ENCODE data around the gene C1GALT1.
"Not testable (repeated sequence)": the region's sequence is repeated elsewhere in the genome, so short reads cannot be mapped to it uniquely, and the experiment has no call there.

Gene C1GALT1

GRCh38 chr7:7239346-7239745 is 57.0 kb downstream of the C1GALT1 start:
- DNase-seq = no peak

DNA sequence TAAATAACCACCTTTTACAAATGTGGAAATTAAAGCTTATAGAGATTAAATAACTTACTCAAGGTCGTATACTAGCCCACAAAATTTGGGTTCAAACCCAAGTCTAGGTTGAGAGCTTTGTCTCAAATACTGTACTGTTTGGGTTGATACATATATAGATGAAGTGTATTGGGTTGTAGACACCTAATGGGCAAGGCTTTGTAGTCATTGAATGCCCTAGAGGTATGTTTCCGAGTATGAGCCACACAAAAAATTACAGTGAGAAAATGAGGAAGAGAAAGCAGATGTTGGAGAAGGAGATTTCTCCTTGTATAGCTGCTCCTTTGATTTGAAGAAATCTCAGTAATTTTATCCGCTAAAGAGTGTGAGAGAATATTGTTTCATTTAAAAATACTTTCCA is 60.6 kb downstream of the C1GALT1 start:
- no peak for DNase-seq

GRCh38 chr7:7245233-7245632 is 62.9 kb downstream of the C1GALT1 start:
- not testable (repeated sequence) for DNase-seq

- no peak for DNase-seq
Observed at GRCh38 chr7:7246223-7246622, 63.9 kb downstream of the C1GALT1 start.

GRCh38 chr7:7247658-7248057 is 65.3 kb downstream of the C1GALT1 start:
- DNase-seq = no peak

GRCh38 chr7:7249814-7250213 is 67.5 kb downstream of the C1GALT1 start:
- DNase-seq = no peak

GRCh38 chr7:7251742-7252141 is 69.4 kb downstream of the C1GALT1 start:
- no peak for DNase-seq

DNA sequence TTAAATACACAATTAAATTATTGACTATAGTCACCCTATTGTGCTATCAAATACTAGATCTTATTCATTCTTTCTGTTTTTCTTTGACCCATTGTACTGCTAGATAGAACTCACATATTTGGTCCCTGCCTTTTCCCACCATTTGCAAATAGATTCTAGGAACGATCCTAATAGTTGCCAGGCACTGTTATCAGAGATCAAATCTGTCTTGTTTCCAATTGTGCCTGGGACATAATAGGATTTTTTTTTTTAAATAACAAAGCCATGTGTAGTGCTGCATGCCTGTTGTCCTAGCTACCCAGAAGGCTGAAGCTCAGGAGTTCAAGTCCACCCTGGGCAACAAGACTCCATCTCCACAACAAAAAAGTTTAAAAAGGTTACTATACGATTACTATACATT is 72.0 kb downstream of the C1GALT1 start:
- no peak for DNase-seq

GRCh38 chr7:7254908-7255307 is 72.6 kb downstream of the C1GALT1 start:
- DNase-seq = no peak

- no peak for DNase-seq
Observed at GRCh38 chr7:7256731-7257274, 74.5 kb downstream of the C1GALT1 start.

GRCh38 chr7:7257899-7258692 is 75.8 kb downstream of the C1GALT1 start:
- DNase-seq = no peak

DNA sequence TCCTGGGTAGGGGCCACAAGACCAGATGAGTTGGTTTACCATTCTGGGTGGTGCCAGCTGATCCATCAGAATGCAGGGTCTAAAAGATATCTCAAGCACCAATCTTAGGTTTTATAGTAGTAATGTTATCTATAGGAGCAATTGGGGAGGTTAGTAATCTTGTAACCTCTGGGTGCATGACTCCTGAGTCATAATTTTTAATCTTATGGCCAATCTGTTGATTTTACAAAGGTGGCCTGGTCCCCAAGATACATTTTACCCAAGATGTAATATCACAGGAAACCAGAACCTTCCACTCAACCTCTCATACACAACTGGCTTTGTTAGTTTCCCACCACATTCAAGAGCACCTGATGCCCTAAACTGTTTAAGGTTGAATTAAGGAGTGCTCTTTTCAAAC is 79.5 kb downstream of the C1GALT1 start:
- DNase-seq = no peak

DNA sequence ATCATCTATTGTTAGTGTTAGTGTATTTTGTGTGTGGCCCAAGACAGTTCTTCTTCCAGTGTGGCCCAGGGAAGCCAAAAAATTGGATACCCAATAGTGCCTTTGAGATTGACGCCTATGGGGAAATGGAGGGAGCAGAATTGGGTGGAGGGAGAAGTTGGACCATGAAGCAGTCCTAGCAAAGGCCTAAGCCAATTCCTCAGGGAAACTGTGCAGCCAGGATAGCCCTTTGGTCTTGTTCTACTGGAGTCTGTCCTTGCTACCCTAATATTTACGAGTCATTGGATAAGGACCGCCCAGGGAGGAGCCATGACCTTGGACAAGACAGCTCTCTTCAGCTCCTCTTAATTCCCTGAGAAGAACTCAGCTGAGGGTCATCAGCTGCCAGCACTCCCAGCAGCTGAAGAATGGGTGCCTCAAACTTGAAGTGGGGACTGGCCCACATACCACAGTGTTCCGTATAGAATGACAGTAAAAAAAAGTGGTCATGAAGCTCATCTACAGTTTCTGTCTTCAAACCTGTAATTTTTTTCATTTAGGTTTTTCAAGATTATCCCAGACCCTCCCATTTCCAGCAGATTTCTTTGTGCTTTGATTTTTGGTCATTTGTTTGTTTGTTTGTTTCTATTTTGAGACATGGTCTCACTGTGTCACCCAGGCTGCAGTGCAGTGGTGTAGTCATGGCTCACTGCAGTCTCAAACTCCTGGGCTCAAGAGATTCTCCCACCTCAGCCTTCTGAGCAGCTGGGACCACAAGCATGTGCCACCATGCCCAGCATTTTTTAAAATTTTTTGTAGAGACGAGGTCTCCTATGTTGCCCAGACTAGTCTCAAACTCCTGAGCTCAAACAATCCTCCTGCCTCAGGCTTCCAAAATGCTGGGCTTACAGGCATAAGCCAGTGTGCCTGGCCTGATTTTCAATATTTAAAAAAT is 81.2 kb downstream of the C1GALT1 start:
- no peak for DNase-seq

GRCh38 chr7:7264306-7265040 is 82.1 kb downstream of the C1GALT1 start:
- no peak for DNase-seq

GRCh38 chr7:7265081-7266075 is 83.0 kb downstream of the C1GALT1 start:
- DNase-seq = no peak

DNA sequence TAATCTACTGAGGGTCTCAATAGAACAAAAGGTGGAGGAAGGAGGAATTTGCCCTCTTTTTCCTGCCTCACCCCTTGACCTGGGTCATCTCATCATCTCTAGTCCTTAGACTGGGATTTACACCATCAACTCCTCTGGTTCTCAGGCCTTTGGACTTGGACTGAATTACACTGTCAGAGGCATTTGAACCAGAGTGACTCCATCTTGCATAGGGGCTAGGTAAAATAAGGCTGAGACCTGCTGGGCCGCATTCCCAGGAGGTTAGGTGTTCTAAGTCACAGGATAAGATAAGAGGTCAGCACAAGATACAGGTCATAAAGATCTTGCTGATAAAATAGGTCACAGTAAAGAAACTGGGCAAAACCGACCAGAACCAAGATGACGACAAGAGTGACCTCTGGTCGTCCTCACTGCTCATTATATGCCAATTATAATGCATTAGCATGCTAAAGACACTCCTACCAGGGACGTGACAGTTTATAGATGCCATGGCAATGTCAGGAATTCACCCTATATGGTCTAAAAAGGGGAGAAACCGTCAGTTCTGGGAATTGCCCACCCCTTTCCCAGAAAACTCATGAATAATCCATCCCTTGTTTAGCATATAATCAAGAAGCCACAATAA is 84.0 kb downstream of the C1GALT1 start:
- no peak for DNase-seq

GRCh38 chr7:7271094-7271874 is 88.9 kb downstream of the C1GALT1 start:
- no peak for DNase-seq

GRCh38 chr7:7272294-7272693 is 90.0 kb downstream of the C1GALT1 start:
- no peak for DNase-seq

DNA sequence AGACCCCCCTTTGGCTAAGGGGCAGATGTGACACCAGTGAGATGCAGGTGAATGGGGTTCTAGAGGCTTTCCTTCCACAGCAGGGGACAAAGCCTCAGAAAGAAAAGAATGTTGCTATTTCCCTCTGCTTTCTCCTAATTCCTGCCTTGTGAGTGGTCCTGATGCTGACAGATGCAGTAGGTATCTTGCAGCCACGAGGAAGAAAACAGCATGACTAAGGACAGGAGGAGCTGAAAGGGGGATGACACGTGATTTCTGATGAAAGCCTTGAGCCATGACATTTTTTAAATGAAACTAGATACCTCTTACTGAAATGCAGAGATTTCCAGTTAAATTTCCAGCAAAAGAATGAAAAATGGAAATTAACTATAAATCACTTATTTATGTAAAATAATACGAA is 92.4 kb downstream of the C1GALT1 start:
- no peak for DNase-seq

DNA sequence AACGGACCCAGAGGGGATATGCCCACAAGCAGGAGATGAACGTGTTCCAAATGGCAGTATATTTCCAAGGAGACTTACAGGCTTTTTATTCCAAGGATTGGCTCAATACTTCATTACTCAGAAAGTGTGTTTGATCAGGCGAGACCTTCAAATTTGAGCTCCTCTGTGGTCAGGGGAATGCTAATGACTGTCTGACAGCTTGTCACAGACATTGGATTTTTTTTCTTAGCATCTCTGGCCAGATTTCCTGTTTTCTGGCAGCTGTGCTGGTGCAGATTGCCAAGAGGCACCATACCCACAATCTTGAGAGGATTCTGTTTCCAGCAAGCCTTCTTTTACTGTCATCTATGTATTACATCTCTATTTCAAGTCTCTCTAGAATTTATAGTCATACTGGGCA is 93.8 kb downstream of the C1GALT1 start:
- DNase-seq = no peak
